ENCODE results near the gene RTN1.

DNA sequence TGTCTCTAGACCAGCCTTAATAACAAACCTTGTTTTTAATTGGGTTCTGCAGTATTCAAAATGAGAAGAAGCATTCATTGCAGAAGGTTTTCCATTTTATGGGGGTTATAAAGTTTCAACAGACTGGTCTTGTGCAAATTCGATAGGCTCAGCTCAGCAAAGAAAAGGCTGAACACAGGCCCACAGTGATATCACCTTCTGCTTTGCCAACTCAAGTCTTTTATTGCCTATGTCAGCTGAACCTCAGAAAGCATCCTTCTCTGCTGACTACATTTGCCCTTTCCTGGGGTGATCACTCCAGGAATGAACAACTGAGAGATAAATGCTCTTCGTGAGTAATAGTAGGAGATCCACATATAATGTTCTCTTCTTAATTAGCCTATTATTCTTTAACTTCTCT lies 159.5 kb downstream of the RTN1 start:
- TF ChIP-seq EZH2 (IDR thresholded peaks at IDR 0.05; ENCODE audit: insufficient read depth, poor library complexity, severe bottlenecking) (no peak), EZH2phosphoT487 (IDR thresholded peaks at IDR 0.05; ENCODE audit: insufficient read depth, low read depth) (no peak)

Data from GM23248 (cell line).